Measurements from ENCODE around the gene PSMA2.

PSMA2 gene

GRCh38 chr7:42931834-42932651 is at the start of gene PSMA2, which contains the start of gene MRPL32:
Gene PSMA2, minus strand, starts transcription at chr7:42932174. Its CDS starts 16 bp downstream, at chr7:42932158.
Gene MRPL32, plus strand, starts transcription at chr7:42932376. Its CDS starts 11 bp downstream, at chr7:42932387.
- peak; percentile 96 for DNase-seq (ENCODE audit: low spot score)

- no peak for DNase-seq (ENCODE audit: low spot score)
Measured at GRCh38 chr7:42981601-42982000, 49.6 kb upstream of the PSMA2 start.

- DNase-seq (ENCODE audit: low spot score): no peak
Measured at GRCh38 chr7:42980514-42980913, 48.5 kb upstream of the PSMA2 start.

- no peak for DNase-seq (ENCODE audit: low spot score)
Measured at GRCh38 chr7:42980084-42980483, 48.1 kb upstream of the PSMA2 start.

GRCh38 chr7:42978496-42978895 is 46.5 kb upstream of the PSMA2 start:
- no peak for DNase-seq (ENCODE audit: low spot score)

GRCh38 chr7:42976371-42976770 is 44.4 kb upstream of the PSMA2 start:
- no peak for DNase-seq (ENCODE audit: low spot score)

GRCh38 chr7:42972699-42973500 is 40.9 kb upstream of the PSMA2 start:
- DNase-seq (ENCODE audit: low spot score): no peak

- DNase-seq (ENCODE audit: low spot score): no peak
Measured at GRCh38 chr7:42967391-42967790, 35.4 kb upstream of the PSMA2 start.

- no peak for DNase-seq (ENCODE audit: low spot score)
Measured at GRCh38 chr7:42964849-42965805, 33.2 kb upstream of the PSMA2 start.

- no peak for DNase-seq (ENCODE audit: low spot score)
Measured at GRCh38 chr7:42964293-42964692, 32.3 kb upstream of the PSMA2 start.

- no peak for DNase-seq (ENCODE audit: low spot score)
Measured at GRCh38 chr7:42961170-42961569, 29.2 kb upstream of the PSMA2 start.

DNA sequence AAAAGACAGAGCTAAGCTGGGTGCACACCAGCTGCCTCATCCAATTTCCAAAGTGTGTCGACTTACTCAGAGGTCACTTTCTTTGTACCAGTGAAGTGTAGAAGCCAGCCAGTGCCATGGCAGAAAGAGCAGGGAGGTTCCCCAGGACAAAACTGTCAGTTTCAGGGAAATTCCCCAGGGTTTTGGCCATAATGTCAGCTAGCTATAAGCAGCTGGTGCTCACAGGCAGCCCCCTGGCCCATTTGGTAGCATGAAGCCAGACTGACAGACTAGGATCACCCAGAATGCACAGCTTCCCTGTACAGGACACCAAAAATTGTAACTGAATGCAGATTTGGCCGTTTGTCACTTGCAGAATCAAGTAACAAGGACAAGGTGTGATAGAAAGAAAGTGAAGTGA is 28.8 kb upstream of the PSMA2 start:
- no peak for DNase-seq (ENCODE audit: low spot score)

- no peak for DNase-seq (ENCODE audit: low spot score)
Measured at GRCh38 chr7:42959549-42959948, 27.6 kb upstream of the PSMA2 start.

DNA sequence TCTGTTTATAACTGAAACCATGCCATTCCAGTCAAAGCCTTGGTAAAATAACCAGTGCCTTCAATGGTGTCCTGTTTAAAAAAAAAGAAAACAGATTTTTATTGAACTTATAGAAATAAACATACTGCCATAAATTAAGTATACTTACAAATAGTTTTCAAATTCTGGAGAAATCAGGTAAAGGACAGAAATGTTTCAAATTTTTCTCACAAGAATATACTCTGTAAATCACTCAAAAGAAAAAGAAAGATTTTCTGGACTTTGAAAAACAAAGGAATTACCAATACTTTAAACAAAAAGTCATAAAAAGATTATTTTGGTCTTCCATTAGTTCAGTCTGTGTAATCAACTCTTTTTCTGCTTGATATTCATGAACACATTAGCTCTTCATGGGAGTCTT is 24.1 kb upstream of the PSMA2 start:
- DNase-seq (ENCODE audit: low spot score): no peak

DNA sequence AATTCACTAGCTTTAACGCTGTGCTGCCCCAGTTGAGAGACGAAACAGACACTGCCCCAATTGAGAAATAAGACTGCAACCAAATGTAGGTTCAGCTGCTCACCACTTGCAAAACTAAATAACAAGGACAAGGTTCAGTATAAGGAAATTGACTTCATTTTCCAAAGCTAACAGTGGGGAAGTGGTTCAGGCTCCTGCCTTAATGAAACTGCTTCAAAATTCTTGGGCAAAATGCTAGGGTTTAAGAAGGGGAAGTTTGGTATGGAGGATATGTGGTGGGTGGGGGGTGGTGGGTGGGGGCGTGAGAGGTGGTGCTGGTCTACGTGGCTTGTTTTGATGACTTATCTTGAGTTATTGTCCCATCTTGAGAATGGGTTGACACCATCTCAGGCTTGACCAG is 22.0 kb upstream of the PSMA2 start:
- DNase-seq (ENCODE audit: low spot score): no peak

- no peak for DNase-seq (ENCODE audit: low spot score)
Measured at GRCh38 chr7:42952328-42952727, 20.4 kb upstream of the PSMA2 start.

DNA sequence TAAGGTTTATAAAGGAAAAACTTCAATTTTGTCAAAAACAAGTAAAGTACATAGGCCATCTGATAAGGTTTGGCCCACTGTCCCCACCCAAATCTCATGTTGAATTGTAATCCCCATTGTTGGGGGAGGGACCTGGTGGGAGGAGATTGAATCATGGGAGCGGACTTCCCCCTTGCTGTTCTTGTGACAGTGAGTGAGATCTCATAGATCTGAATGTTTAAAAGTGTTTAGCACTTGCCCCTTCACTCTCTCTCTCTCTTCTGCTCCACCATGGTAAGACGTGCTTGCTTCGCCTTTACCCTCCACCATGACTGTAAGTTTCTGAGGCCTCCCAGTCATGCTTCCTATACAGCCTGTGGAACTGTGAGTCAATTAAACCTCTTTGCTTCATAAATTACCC is 18.4 kb upstream of the PSMA2 start:
- no peak for DNase-seq (ENCODE audit: low spot score)

- no peak for DNase-seq (ENCODE audit: low spot score)
Measured at GRCh38 chr7:42947521-42947920, 15.5 kb upstream of the PSMA2 start.

DNA sequence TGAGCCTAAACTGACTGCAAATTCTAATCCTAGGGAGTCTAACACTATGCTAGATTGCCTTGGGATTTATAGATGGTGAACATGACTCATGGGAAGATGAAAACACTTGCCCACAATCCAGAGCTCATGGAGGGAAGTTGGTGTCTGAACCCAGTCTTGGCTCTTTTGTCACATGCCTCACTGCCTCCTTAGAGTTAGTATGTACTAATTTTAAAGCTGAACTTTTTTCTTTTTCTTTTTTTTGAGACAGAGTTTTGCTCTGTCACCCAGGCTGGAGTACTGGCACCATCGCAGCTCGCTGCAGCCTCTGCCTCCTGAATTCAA is 14.6 kb upstream of the PSMA2 start:
- DNase-seq (ENCODE audit: low spot score): no peak

DNA sequence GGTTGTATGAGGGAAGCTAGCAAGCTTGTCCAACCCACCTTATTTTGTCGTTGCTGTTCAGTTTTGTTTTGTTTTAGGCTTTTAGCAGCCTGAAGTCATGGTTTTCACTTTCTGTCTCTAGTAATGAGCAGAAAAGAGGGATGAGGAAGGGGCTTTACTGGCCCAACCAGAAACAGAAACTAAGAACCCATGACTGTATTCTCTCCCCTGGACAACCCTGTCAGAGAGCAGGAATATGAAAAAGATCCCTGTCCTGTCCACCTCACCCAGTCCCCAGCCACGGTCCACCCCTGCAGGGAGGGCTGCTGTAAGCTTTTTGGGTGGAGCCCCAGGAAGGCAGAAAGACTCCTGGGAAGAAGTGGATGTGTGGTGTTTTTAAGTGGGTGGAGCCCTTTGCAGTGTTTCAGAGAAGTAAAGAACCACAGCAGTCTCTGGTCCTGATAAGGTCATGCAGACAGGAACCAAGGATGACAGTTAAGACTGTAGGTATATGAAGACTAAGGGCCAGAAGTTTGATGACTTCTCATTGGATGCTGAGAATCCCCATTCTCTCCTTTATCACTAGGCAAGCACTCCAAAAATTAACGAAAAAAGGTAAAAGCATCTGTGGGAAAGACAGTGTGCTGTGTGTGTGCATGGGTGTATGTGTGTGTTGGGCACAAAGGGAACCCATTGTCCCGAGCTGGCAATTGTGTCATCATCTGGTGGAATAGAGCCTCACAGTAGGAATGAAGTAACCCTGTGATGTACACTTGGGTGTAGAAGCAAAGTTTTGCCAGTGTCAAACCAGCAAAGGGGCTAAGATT is 14.1 kb upstream of the PSMA2 start:
- no peak for DNase-seq (ENCODE audit: low spot score)

All from CD4-positive, alpha-beta T cell treated with Interleukin-15 for 4 hours (primary cell).